OCI-LY7 (cell line): Measurements from ENCODE around the gene PSMC2.

Experiments used
- EZH2phosphoT487 ChIP-seq: fragments of 200-600 bp; sonication (generic); IDR thresholded peaks from 2 replicates; pipeline ENCODE4 v1.6.1; 2018; ENCODE audit warnings: low read depth, borderline replicate concordance, mild to moderate bottlenecking, mixed run types, antibody characterized with exemption, low read length, moderate library complexity, mixed read lengths
- TF ChIP-seq, protein P1 (sequence below): fragments of 200-600 bp; sonication (generic); conservative IDR thresholded peaks from 2 replicates; pipeline ENCODE4 v1.5.1; 2014; ENCODE audit warnings: mild to moderate bottlenecking, antibody characterized with exemption, low read length, moderate library complexity, mixed read lengths

DNA sequence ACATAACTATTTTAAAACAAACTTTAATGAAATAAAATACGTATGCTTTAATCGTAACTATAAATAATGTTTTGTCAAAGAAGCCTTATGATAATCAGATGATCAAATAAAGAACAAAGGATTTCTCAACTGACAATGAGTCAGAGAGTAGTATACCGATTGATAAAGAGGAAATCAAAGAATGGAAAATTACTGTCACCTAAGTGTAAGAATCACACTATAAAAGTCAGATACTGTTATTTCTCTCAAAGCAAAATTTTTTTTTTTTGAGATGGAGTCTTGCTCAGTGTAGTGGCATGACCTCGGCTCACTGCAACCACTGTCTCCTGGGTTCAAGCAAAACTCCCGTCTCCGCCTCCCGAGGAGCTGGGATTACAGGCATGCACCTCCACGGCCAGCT lies 21.7 kb upstream of the PSMC2 start:
- TF ChIP-seq, protein P1, sequence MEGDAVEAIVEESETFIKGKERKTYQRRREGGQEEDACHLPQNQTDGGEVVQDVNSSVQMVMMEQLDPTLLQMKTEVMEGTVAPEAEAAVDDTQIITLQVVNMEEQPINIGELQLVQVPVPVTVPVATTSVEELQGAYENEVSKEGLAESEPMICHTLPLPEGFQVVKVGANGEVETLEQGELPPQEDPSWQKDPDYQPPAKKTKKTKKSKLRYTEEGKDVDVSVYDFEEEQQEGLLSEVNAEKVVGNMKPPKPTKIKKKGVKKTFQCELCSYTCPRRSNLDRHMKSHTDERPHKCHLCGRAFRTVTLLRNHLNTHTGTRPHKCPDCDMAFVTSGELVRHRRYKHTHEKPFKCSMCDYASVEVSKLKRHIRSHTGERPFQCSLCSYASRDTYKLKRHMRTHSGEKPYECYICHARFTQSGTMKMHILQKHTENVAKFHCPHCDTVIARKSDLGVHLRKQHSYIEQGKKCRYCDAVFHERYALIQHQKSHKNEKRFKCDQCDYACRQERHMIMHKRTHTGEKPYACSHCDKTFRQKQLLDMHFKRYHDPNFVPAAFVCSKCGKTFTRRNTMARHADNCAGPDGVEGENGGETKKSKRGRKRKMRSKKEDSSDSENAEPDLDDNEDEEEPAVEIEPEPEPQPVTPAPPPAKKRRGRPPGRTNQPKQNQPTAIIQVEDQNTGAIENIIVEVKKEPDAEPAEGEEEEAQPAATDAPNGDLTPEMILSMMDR, result no peak
- no peak for TF ChIP-seq EZH2phosphoT487
